K562 (cell line): Measurements from ENCODE around the gene KAZALD1. TPM values are rescaled to one million over a fixed set of nuclear protein-coding genes. Genes with fewer than 3 reads are reported as not detected.

Experiments
- TEAD1 ChIP-seq, 2 experiments: fragments of 450-650 bp in 1 of 2; sonication (generic) in 1 of 2; formaldehyde crosslinking; IDR thresholded peaks; 2 replicates each; pipeline versions ENCODE4 v1.4.0 to v1.8.0; 2020 to 2022; ENCODE audit warnings: mild to moderate bottlenecking in 2 of 2, missing genetic modification reagents in 1 of 2
- THRAP3 ChIP-seq: fragments of 450-650 bp; IDR thresholded peaks from 2 replicates; pipeline ENCODE4 v1.6.1; 2016; ENCODE audit warnings: mild to moderate bottlenecking, inconsistent platforms, borderline replicate concordance
- polyA plus RNA-seq, 8 experiments: library from polyadenylated mRNA; depleted of rRNA in 4 of 8; stranded (reverse) in 5 of 8; unstranded in 3 of 8; fragments of >200 nt; fragmentation: Nextera tagmentation in 2 of 8; fragmentation: Illumina TruSeq in 1 of 8; extraction: Ambion mirVana in 2 of 8; extraction: Trizol in 1 of 8; gene quantifications; 2 replicates each; pipeline versions ENCODE4 v1.2.1 to v1.2.3, GENCODE V29; 2011 to 2014; ENCODE audit warnings: inconsistent platforms in 1 of 8, missing spikeins in 1 of 8
- total RNA-seq, 7 experiments: library from RNA; depleted of rRNA in 6 of 7; stranded (reverse); fragments of >200 nt in 6 of 7; fragmentation: Illumina TruSeq in 2 of 7; extraction: Trizol in 2 of 7; gene quantifications; 2 replicates each; pipeline versions ENCODE4 v1.2.1 to v1.2.3, GENCODE V29; 2011 to 2021; ENCODE audit warnings: low replicate concordance in 1 of 7
- TF ChIP-seq, protein P1 (sequence below): fragments of 450-650 bp; IDR thresholded peaks from 2 replicates; pipeline ENCODE4 v1.6.1; 2016; ENCODE audit warnings: mild to moderate bottlenecking, moderate library complexity
- TF ChIP-seq, protein P2 (sequence below): fragments of 450-650 bp; IDR thresholded peaks from 2 replicates; pipeline ENCODE4 v1.6.1; 2016; ENCODE audit warnings: low read depth

Gene KAZALD1
- total and polyA plus RNA-seq, 9 of the 15 experiments (the other 6 are each of a cell fraction or from before 2014, with no cell fraction given), result 0.15 to 10.0 (median 4.9) TPM

DNA sequence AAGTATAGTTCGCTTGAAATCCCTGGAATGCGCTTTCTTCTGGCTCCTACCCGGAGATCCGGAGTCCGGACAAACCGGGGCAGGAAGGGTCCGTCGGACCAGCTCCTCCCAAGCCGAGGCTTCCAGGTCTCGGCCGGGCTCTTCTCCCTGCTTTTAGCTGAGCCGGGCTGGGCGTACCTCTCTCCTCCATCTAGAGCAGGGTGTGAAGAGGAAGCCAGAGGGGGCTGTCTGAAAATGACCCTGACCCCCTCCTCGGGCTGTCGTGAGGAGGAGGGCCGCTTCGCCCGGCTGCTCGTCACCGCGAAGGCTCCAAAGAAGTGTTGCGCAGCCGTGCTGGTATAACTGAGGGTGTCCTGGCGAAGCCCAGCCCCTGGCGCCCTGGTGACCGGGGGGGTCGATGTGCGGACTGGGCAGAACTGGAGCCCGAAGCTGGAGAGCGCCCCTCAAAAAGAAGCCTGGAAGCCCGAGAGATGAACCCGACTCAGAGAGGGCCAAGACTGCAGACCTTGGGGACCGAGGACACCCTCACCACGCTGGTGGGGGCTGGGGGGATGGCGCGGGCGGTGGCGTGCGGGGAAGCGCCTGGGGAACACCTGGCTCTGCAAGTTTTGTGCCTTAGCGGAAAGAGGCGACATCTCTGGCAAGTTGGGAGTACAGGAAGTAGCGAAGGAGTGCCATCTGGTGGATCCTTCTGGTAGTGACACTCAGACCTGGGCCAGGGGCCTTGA lies 5.7 kb downstream of the KAZALD1 start (continued):
- TF ChIP-seq, protein P1, sequence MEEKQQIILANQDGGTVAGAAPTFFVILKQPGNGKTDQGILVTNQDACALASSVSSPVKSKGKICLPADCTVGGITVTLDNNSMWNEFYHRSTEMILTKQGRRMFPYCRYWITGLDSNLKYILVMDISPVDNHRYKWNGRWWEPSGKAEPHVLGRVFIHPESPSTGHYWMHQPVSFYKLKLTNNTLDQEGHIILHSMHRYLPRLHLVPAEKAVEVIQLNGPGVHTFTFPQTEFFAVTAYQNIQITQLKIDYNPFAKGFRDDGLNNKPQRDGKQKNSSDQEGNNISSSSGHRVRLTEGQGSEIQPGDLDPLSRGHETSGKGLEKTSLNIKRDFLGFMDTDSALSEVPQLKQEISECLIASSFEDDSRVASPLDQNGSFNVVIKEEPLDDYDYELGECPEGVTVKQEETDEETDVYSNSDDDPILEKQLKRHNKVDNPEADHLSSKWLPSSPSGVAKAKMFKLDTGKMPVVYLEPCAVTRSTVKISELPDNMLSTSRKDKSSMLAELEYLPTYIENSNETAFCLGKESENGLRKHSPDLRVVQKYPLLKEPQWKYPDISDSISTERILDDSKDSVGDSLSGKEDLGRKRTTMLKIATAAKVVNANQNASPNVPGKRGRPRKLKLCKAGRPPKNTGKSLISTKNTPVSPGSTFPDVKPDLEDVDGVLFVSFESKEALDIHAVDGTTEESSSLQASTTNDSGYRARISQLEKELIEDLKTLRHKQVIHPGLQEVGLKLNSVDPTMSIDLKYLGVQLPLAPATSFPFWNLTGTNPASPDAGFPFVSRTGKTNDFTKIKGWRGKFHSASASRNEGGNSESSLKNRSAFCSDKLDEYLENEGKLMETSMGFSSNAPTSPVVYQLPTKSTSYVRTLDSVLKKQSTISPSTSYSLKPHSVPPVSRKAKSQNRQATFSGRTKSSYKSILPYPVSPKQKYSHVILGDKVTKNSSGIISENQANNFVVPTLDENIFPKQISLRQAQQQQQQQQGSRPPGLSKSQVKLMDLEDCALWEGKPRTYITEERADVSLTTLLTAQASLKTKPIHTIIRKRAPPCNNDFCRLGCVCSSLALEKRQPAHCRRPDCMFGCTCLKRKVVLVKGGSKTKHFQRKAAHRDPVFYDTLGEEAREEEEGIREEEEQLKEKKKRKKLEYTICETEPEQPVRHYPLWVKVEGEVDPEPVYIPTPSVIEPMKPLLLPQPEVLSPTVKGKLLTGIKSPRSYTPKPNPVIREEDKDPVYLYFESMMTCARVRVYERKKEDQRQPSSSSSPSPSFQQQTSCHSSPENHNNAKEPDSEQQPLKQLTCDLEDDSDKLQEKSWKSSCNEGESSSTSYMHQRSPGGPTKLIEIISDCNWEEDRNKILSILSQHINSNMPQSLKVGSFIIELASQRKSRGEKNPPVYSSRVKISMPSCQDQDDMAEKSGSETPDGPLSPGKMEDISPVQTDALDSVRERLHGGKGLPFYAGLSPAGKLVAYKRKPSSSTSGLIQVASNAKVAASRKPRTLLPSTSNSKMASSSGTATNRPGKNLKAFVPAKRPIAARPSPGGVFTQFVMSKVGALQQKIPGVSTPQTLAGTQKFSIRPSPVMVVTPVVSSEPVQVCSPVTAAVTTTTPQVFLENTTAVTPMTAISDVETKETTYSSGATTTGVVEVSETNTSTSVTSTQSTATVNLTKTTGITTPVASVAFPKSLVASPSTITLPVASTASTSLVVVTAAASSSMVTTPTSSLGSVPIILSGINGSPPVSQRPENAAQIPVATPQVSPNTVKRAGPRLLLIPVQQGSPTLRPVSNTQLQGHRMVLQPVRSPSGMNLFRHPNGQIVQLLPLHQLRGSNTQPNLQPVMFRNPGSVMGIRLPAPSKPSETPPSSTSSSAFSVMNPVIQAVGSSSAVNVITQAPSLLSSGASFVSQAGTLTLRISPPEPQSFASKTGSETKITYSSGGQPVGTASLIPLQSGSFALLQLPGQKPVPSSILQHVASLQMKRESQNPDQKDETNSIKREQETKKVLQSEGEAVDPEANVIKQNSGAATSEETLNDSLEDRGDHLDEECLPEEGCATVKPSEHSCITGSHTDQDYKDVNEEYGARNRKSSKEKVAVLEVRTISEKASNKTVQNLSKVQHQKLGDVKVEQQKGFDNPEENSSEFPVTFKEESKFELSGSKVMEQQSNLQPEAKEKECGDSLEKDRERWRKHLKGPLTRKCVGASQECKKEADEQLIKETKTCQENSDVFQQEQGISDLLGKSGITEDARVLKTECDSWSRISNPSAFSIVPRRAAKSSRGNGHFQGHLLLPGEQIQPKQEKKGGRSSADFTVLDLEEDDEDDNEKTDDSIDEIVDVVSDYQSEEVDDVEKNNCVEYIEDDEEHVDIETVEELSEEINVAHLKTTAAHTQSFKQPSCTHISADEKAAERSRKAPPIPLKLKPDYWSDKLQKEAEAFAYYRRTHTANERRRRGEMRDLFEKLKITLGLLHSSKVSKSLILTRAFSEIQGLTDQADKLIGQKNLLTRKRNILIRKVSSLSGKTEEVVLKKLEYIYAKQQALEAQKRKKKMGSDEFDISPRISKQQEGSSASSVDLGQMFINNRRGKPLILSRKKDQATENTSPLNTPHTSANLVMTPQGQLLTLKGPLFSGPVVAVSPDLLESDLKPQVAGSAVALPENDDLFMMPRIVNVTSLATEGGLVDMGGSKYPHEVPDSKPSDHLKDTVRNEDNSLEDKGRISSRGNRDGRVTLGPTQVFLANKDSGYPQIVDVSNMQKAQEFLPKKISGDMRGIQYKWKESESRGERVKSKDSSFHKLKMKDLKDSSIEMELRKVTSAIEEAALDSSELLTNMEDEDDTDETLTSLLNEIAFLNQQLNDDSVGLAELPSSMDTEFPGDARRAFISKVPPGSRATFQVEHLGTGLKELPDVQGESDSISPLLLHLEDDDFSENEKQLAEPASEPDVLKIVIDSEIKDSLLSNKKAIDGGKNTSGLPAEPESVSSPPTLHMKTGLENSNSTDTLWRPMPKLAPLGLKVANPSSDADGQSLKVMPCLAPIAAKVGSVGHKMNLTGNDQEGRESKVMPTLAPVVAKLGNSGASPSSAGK, result peak; percentile 62; the same call in 1 of the 2 replicates
- TF ChIP-seq TEAD1 (CRISPR knock-in tag; IDR thresholded peaks at IDR 0.05) (no peak), THRAP3 (no peak)
- TF ChIP-seq, protein P2, sequence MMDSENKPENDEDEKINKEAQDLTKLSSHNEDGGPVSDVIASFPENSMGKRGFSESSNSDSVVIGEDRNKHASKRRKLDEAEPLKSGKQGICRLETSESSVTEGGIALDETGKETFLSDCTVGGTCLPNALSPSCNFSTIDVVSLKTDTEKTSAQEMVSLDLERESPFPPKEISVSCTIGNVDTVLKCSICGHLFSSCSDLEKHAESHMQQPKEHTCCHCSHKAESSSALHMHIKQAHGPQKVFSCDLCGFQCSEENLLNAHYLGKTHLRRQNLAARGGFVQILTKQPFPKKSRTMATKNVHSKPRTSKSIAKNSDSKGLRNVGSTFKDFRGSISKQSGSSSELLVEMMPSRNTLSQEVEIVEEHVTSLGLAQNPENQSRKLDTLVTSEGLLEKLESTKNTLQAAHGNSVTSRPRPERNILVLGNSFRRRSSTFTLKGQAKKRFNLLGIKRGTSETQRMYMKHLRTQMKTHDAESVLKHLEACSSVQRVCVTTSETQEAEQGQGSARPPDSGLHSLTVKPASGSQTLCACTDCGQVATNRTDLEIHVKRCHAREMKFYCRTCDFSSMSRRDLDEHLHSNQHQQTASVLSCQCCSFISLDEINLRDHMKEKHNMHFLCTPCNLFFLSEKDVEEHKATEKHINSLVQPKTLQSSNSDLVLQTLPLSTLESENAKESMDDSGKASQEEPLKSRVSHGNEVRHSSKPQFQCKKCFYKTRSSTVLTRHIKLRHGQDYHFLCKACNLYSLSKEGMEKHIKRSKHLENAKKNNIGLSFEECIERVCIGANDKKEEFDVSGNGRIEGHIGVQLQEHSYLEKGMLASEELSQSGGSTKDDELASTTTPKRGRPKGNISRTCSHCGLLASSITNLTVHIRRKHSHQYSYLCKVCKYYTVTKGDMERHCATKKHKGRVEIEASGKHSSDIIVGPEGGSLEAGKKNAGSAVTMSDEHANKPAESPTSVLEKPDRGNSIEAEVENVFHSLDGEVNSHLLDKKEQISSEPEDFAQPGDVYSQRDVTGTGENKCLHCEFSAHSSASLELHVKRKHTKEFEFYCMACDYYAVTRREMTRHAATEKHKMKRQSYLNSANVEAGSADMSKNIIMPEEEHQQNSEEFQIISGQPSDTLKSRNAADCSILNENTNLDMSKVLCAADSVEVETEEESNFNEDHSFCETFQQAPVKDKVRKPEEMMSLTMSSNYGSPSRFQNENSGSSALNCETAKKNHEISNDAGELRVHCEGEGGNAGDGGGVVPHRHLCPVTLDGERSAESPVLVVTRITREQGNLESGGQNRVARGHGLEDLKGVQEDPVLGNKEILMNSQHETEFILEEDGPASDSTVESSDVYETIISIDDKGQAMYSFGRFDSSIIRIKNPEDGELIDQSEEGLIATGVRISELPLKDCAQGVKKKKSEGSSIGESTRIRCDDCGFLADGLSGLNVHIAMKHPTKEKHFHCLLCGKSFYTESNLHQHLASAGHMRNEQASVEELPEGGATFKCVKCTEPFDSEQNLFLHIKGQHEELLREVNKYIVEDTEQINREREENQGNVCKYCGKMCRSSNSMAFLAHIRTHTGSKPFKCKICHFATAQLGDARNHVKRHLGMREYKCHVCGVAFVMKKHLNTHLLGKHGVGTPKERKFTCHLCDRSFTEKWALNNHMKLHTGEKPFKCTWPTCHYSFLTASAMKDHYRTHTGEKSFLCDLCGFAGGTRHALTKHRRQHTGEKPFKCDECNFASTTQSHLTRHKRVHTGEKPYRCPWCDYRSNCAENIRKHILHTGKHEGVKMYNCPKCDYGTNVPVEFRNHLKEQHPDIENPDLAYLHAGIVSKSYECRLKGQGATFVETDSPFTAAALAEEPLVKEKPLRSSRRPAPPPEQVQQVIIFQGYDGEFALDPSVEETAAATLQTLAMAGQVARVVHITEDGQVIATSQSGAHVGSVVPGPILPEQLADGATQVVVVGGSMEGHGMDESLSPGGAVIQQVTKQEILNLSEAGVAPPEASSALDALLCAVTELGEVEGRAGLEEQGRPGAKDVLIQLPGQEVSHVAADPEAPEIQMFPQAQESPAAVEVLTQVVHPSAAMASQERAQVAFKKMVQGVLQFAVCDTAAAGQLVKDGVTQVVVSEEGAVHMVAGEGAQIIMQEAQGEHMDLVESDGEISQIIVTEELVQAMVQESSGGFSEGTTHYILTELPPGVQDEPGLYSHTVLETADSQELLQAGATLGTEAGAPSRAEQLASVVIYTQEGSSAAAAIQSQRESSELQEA, result no peak
